HG02981 (cell line): Measurements from ENCODE around the gene OTOGL.
"Not testable (repeated sequence)": the region's sequence is repeated elsewhere in the genome, so short reads cannot be mapped to it uniquely, and the experiment has no call there.

Source experiments
- ATAC-seq: cut with Tn5 transposase; IDR thresholded peaks from one replicate; pipeline ENCODE4 v1.9.1; 2021; ENCODE audit warnings: mild to moderate bottlenecking, moderate library complexity; ENCODE audit not compliant: unreplicated experiment

The OTOGL gene

DNA sequence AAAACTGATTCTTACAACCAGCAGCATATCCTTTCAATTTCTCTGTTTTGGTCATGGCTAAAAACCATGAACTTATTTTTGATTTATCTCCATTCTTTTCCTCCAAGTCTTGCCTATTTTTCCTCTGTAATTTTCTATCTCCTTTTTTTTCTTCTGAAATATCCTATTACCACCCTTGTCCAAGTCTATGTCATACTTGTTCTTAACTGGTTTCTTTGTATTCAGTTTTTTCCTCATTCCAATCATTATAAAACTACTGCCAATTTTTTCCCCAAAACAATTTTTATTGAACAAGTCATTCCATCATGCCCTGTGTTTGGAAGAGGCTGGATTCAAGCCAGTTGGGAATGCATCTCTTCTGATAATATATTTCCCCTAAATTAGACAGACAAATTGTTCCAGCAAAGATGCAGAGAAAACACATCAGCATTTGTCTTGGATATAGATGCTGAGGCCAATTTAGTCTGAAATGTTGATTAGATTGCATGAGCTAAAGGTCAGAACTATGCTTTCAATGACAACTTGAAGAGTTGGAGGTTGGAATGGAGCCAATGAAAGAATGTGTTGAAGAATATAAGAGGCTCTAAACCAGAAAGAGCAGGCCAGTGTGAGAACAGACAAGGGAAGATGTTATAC is 30.7 kb downstream of the OTOGL start:
- no peak for ATAC-seq

DNA sequence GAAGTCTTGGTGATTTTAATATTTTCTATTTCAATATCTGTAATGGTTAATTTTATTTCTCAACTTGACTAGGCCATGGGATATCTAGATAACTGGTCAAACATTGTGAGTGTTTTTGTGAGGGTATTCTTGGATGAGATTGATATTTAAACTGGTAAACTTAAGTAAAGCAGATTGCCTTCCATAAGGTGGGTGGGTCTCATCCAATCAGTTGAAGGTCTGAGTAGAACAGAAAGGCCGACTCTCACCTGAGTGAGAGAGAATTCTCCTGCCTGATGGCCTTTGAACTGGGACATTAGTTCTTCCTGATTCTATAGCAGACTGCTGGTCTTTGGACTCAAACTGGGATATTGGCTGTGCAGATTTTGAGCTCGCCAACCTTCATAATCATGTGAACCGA is 36.3 kb downstream of the OTOGL start:
- ATAC-seq, result no peak

DNA sequence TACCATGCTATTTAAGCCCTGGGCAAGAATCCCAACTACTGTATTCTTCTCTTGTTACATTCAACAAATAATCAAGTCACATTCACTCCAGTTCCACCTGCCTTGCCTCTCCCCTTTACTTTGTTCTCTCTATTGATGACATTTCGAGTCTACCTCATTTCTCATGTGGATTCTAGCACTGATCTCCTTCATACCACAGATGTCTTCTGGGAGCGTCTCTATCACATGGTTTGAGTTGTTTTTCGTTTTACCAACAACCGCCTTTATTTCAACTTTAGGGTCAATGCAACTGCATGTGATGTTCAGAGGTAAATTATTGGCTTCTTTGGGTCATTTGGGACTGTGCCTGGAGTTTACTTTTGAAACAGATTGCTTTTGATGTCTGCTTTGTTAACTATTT is 40.7 kb downstream of the OTOGL start:
- ATAC-seq, result no peak

DNA sequence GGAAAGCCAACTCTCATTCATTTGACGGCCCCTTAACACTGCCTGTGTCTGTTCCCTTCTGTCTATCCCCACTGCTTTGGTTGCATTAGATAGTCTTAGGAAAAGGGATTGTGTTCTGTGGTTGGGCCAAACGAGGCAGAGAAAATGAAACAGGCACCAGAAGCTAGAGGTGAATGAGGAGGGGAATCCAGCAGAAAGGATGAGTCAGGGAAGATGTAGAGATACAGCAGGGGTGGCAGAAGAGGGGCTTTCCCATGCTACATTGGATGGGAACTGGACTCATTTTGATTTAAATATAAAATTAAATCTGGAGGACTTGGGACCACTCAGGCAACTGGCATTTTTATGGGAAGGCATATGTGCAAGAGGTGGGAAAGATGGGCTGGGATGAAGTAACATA is 43.3 kb downstream of the OTOGL start:
- ATAC-seq, result no peak

DNA sequence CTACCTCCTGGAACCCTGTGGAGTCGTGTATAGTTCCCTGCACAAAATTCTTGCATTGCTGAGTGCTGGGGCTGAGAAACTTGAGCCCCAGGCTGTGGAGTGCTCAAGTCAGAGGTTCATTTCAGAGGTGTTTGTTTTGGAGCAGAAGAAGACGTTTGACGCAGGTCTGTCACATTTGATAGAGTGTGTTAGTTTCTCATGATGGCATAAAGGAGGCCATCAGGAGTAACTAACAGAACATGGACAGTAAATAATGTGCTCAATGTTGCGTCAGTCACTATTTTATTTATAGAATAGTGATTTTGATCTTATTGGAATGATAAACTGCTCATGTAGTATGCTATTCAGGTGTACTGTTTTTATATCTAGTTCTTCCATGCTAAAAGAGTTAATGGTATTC is 44.2 kb downstream of the OTOGL start:
- ATAC-seq, result no peak

DNA sequence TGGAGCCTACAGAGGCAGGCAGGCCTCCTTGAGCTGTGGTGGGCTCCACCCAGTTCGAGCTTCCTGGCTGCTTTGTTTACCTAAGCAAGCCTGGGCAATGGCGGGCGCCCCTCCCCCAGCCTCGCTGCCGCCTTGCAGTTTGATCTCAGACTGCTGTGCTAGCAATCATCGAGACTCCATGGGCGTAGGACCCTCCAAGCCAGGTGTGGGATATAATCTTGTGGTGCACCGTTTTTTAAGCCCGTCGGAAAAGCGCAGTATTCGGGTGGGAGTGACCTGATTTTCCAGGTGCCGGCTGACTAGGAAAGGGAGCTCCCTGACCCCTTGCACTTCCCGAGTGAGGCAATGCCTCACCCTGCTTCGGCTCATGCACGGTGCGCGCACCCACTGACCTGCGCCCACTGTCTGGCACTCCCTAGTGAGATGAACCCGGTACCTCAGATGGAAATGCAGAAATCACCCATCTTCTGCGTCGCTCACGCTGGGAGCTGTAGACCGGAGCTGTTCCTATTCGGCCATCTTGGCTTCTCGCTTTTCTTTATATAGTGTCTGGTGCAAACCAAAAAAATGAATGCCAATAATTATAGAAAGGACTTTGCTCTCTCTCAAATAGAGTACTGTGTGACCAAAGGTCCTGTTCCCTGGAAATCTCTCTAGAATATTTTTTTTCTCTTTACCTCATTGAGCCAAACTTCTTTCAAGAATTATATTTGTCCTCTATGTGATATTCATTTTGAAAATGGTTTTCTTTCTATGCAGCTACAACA is 50.4 kb downstream of the OTOGL start:
- ATAC-seq, result not testable (repeated sequence)

DNA sequence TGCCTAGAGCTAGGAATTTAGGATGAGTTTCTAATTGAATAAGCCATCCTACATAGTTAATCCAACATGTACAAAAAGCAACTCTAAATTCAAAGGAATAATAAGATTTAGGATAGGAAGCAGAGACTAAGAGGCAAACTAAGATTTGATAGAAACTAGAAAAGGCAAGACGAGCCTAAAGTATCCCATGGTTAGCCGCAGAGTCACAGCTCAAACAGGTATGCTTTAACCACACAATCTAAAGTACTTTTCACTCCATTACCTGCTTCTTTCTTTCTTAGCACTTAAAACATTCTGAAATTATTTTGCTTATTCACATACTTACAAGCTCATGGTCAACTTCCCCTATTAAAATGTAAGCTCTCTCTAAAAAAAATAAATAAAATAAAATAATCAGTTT is 51.8 kb downstream of the OTOGL start:
- ATAC-seq, result no peak

DNA sequence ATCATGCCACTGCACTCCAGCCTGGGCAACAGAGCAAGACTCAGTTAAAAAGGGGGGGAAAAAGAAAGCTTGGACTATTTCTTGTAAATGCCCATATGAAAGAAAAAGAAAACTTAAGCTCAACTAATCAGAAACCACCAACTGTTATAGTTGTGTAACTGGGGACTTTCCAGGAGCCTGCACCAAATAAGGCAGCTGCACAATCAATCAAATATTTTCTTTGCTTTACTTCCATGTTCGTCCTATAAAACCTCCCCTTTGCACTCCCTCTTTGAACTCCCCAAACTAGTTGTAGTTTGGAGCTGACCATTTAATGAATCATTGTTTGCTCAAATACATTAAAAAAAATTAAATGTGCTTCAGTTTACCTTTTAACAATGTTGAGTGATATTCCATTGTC is 54.9 kb downstream of the OTOGL start:
- ATAC-seq, result no peak

DNA sequence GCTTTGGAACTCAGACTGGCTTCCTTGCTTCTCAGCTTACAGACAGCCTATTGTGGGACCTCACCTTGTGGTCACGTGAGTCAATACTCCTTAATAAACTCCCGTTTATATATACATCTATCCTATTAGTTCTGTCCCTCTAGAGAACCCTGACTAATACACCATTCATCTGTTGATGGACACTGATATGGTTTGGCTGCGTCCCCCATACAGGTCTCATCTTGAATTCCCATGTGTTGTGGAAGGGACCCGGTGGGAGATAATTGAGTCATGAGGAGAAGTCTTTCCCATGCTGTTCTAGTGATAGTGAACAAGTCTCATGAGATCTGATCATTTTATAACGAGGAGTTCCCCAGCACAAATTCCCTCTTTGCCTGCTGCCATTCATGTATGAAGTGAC is 57.0 kb downstream of the OTOGL start:
- no peak for ATAC-seq

DNA sequence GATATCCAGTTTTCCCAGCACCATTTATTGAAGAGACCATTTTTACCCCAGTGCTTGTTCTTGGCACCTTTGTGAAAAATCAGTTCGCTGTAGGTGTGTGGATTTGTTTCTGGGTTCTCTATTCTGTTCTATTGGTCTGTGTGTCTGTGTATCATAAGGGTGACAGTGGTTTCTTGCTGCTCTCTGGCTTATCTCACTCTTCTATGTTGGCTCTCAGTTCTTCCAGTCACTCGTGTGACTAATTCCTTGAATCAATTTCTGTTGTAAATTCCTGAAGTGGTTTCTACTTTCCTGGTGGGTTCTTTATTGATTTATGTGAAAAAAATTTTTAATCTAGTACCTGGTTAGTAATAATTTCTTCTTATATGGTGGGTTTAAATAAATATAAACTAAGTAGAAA is 58.3 kb downstream of the OTOGL start:
- no peak for ATAC-seq

DNA sequence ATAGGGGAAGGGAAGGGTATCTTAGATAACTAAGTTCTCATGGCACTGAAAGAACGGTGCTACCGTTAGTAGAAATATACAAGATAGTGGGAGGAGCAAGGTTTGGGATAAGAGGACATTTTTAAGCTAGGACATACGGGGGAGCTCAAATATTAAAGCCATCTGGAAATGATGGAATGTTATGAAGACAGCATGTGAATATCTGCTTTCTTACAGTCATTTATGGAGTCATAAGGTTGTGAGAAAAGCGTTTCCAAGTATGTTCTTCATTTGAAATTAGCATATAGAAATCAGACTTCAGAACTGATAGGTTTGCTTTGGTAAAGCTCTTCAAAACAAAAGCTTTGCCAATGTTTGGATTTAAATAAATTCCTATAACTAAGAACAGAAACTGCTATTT is 62.3 kb downstream of the OTOGL start:
- no peak for ATAC-seq

DNA sequence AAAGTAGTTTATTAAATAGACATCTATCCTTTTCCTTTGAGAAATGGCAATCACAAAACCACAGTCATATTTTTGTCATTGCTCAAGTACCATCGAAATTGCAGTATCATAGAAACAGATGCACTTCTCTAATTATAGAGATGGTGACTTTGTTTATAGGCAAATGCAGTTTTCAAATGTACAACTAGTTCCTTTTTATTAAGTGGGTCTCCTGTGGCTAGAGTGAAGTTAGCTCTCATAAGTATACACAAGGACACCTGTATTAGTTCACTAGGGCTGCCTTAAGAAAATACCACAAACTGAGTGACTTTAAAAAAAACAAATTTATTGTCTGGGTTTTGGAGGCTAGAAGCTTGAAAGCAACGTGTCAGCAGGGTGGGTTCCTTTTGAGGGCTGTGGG is 62.8 kb downstream of the OTOGL start:
- no peak for ATAC-seq

DNA sequence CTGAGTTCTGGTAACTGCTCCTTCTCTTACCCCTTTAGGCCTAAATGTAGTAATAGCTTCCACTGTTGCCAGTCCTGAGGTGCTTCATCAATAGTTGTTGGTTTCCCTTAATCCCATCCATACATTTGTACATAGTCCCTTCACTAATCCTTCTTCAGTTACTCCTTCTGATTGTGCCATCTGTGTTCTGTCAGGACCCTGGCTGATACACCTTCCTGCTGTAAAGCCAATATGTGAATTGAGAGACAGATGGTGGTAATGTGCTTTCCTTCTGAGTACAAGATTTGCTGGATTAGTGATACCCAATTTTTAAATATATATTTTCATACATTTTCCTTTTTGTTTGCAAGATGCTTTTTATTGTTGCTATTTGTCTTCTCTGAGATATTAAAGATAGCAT is 66.4 kb downstream of the OTOGL start:
- ATAC-seq, result no peak

DNA sequence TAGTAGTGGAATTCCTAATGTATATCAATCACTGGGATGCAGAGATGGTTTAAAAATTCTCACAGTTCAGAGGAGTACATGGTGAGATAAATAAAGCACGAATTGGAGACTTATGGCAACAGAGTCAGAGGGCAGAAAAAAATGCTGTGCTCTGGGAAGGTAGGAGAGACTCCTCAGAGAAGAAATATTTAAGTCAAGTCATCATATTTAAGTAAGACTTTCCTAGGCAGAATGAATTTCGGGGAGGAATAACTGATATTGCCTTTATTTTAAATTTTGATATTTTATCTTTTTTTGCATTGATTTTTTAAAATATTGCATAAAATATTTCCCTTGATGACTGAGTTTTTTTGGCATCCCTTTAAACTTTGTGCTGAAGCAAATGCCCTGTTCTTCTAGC is 67.4 kb downstream of the OTOGL start:
- no peak for ATAC-seq

DNA sequence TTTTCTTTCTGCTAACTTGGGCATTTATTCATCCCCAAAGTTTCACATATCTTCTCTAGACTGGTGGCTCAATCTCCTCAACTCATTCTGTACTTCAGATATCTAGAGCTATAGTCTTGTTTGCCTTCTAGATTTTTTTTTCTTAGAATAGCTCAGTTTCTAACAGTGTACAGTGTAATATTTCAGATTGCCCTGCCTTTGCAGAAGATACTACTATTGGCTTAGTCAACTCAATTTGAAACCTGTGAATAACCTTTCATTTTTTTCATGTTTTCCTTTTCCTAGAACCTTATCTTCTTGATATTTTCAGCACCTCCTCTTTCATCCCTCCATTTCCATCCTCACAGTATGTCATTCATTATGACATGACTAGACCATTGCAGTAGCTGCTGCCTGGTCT is 69.6 kb downstream of the OTOGL start:
- ATAC-seq, result no peak

DNA sequence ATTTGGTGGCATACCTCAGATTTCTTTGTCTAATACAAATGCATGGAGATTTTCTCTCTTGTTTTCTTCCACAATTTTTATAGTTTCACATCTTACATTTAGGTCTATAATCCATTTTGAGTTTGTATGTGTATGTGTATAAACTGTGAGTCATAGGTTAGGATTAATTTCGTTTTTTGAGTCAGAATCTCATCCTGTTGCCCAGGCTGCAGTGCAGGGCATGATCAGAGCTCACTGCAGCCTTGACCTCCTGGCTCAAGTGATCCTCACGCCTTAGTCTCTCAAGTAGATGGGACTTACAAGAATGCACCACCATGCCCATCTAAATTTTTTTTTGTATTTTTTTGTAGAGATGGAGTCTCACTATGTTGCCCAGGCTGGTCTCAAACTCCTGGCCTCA is 71.6 kb downstream of the OTOGL start:
- no peak for ATAC-seq

DNA sequence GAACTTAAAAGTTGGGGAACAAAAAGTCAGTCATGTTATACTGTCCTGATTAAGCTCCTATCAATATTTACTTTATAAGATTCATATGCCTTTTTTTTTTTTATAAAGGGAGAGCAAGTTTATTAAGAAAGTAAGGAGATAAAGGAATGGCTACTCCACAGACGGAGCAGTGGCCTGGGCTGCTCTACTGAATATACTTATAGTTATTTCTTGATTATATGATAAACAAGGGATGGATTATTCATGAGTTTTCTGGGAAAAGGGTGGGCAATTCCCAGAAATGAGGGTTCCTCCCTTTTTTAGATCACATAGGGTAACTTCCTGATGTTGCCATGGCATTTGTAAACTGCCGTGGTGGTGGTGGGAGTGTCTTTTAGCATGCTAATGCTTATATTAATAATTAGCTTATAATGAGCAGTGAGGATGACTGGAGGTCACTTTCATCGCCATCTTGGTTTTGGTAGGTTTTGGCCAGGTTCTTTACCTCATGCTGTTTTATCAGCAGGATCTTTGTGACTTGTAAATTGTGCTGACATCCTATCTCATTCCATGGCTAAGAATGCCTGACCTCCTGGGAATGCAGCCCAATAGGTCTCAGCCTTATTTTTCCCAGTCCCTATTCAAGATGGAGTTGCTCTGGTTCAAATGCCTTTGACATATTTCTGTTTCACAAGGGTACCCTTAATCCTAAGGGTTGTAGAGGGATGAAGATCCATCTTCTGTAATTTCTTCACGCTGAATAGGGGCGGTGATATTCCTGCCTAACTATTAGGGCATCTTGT is 73.9 kb downstream of the OTOGL start:
- no peak for ATAC-seq

DNA sequence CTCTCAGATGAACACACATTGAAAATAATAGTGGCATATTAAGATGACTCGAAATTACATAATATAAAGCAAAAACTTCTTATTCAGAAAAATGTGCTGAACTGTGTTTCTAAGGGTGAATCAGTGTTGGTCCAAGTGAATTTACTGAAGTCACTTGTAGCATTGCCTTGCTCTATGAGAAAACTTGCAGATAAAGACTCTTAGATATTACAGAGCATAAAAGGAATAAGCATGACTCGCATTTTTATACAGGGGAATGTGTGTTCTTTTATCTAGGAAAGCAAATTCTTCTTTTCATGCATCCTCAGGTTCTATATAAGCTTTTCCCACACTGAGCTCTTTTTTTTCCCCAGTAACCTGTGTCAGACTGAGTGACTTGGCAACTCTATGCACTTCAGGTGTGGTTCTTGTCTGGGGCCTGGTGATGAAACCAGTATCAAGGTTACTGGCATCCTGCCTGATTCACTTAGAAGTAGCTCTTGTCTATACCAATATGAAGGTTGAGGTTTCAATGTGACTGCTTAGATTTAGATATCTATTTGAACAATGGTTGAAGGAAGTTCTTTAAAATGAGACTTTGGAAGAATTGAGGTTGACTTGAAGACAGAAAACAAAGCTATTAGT is 76.1 kb downstream of the OTOGL start:
- no peak for ATAC-seq

DNA sequence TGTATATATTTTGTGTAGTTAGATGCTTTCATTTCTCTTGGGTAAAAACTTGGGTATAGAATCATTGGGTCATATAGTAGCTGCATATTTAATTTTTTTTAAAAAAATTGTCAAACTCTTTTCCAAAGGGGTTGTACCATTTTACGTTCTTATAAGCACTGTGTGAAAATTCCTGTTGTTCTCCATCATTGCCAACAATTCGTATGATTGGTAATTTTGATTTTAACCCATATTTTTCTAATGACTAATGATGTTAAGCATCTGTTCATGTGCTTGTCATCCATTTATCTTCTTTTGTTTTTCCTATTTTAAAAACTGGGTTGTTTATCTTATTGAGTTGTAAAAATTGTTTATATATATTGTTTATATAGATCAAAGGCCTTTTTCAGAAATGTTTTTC is 77.4 kb downstream of the OTOGL start:
- no peak for ATAC-seq

DNA sequence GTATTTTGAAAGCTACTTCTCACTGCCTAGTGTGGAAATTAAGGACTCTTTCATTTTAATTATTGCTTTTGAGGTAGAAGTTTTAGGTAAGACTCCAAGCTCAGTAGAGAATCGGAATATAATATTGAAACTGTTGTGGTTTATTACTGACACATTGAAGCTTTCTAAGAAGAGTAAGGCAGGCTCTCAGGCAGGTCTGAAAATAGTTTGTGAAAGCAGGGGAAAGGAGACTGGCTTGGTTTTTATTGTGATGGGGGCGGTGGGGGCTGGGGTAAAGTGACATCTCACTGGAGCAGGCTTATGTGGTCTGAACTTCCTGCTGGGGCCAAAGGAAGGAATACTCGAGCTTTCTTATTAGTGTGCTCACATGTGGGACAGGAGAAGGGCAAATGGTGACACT is 79.5 kb downstream of the OTOGL start:
- ATAC-seq, result peak; percentile 75

DNA sequence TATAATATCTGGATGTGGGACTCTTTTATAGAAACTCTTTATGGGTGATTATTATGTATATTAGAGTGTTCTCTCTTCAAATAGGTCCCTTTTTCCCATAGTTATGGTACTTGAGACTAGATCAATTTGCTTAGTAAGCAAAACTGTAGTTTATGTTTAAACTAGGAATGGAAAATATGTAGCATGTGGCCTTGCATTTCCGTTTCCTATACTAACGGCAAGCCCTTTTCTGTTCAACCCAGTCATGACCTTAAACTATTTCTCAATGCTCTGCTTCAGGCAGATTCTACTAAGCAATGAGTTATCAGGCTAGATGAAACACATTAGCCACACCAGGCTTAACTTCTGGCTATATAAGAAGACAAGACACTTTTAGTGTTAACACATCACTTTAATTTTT is 84.6 kb downstream of the OTOGL start:
- ATAC-seq, result no peak

DNA sequence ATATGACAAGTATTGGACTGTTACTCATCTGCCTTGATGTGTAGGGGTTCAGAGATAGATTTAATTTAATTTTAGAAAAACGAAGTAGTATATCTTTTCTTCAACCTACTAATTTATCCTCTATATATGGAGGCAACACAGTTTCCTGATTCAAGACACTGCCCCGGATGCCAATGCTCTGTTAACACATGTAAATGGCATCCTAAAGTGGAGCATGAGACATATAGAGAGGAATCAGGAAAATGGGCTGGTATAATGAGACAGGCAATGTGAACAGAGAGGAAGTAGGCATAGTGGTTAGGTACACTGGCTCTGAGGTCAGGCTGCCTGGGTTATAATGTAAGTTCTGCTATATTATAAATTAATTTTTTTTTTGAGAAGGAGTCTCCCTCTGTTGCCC is 85.6 kb downstream of the OTOGL start:
- ATAC-seq, result no peak
